ENCODE measurements around the gene MRPS24.

Gene MRPS24

GRCh38 chr7:43888993-43889945 is 20.0 kb upstream of the MRPS24 start:
- FAIRE-seq: no peak
- TF ChIP-seq, protein P1, sequence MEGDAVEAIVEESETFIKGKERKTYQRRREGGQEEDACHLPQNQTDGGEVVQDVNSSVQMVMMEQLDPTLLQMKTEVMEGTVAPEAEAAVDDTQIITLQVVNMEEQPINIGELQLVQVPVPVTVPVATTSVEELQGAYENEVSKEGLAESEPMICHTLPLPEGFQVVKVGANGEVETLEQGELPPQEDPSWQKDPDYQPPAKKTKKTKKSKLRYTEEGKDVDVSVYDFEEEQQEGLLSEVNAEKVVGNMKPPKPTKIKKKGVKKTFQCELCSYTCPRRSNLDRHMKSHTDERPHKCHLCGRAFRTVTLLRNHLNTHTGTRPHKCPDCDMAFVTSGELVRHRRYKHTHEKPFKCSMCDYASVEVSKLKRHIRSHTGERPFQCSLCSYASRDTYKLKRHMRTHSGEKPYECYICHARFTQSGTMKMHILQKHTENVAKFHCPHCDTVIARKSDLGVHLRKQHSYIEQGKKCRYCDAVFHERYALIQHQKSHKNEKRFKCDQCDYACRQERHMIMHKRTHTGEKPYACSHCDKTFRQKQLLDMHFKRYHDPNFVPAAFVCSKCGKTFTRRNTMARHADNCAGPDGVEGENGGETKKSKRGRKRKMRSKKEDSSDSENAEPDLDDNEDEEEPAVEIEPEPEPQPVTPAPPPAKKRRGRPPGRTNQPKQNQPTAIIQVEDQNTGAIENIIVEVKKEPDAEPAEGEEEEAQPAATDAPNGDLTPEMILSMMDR (IDR thresholded peaks at IDR 0.05; ENCODE audit: insufficient read depth, missing control alignments): no peak
- no peak for DNase-seq (ENCODE audit: insufficient read length, low spot score)

GRCh38 chr7:43884617-43885016 is 15.3 kb upstream of the MRPS24 start:
- DNase-seq (ENCODE audit: insufficient read length, low spot score) (no peak), FAIRE-seq (no peak)
- TF ChIP-seq, protein P1 (IDR thresholded peaks at IDR 0.05; ENCODE audit: insufficient read depth, missing control alignments): no peak

DNA sequence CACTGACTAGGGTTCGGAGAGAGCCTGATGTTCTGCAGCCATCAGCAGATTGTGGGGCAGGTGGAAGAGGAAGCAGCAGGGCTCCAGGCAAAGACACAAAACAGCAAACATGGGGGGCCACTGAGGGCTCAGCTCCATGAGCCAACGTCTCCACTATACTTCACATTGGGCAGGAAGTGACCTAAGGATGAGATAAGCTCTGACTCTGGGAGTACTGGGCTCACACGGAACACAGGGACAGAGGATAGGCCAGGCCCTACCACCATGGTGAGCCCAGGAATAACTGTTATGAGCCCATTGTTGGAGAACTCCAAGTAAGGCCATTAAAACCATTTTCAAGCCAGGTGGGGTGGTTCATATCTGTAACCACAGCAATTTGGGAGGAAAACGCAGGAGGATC is 14.9 kb upstream of the MRPS24 start:
- DNase-seq (ENCODE audit: insufficient read length, low spot score): no peak
- TF ChIP-seq, protein P1 (IDR thresholded peaks at IDR 0.05; ENCODE audit: insufficient read depth, missing control alignments): no peak
- no peak for FAIRE-seq

GRCh38 chr7:43880596-43880995 is 11.3 kb upstream of the MRPS24 start:
- TF ChIP-seq, protein P1 (IDR thresholded peaks at IDR 0.05; ENCODE audit: insufficient read depth, missing control alignments): no peak
- no peak for DNase-seq (ENCODE audit: insufficient read length, low spot score)
- no peak for FAIRE-seq

GRCh38 chr7:43879477-43879876 is 10.2 kb upstream of the MRPS24 start:
- DNase-seq (ENCODE audit: insufficient read length, low spot score) (no peak), FAIRE-seq (no peak)
- TF ChIP-seq, protein P1 (IDR thresholded peaks at IDR 0.05; ENCODE audit: insufficient read depth, missing control alignments): no peak

GRCh38 chr7:43878867-43879266 is 9.6 kb upstream of the MRPS24 start:
- FAIRE-seq: no peak

More at GRCh38 chr7:43878867-43879266, 9.6 kb upstream of the MRPS24 start:
- DNase-seq (ENCODE audit: insufficient read length, low spot score): no peak
- TF ChIP-seq, protein P1 (IDR thresholded peaks at IDR 0.05; ENCODE audit: insufficient read depth, missing control alignments): no peak
